Liver (tissue), 9 donors: ENCODE data around the gene PYGO2. TPM values are rescaled to one million over a fixed set of nuclear protein-coding genes. Genes with fewer than 3 reads are reported as not detected.

Experiments
- DNase-seq: peaks from one replicate; pipeline ENCODE4 v3.0.0-alpha.2; 2017; ENCODE audit warnings: low spot score
- H3K27ac ChIP-seq, 2 donors: one replicate each; pipeline ENCODE4 v1.7.0; 2013; ENCODE audit warnings: inconsistent platforms in 2 of 2, low read length in 2 of 2, control low read depth in 1 of 2, low read depth in 1 of 2, mild to moderate bottlenecking in 1 of 2
- H3K27me3 ChIP-seq, 4 donors: one replicate each; pipeline versions ENCODE4 v1.6.1 to v1.7.0; 2013; ENCODE audit warnings: low read length in 3 of 4, inconsistent platforms in 1 of 4, mild to moderate bottlenecking in 1 of 4, moderate library complexity in 1 of 4; ENCODE audit not compliant: control insufficient read depth in 4 of 4, insufficient read depth in 4 of 4
- H3K36me3 ChIP-seq, 4 donors: one replicate each; pipeline versions ENCODE4 v1.6.1 to v1.7.0; 2013; ENCODE audit warnings: low read length in 3 of 4, mild to moderate bottlenecking in 3 of 4, low read depth in 1 of 4, moderate library complexity in 1 of 4; ENCODE audit not compliant: control insufficient read depth in 4 of 4, insufficient read depth in 3 of 4
- H3K4me1 ChIP-seq, 4 donors: one replicate each; pipeline versions ENCODE4 v1.6.1 to v1.7.0; 2013; ENCODE audit warnings: low read length in 3 of 4, mild to moderate bottlenecking in 3 of 4, moderate library complexity in 1 of 4; ENCODE audit not compliant: control insufficient read depth in 4 of 4, insufficient read depth in 4 of 4
- H3K4me3 ChIP-seq, 3 donors: one replicate each; pipeline versions ENCODE4 v1.6.1 to v1.7.0; 2013; ENCODE audit warnings: low read length in 3 of 3, control low read depth in 1 of 3, low read depth in 1 of 3, mild to moderate bottlenecking in 1 of 3
- H3K9ac ChIP-seq, 2 donors: one replicate each; pipeline ENCODE4 v1.7.0; 2013; ENCODE audit warnings: low read length in 2 of 2, mild to moderate bottlenecking in 2 of 2, moderate library complexity in 2 of 2, control low read depth in 1 of 2, low read depth in 1 of 2
- H3K9me3 ChIP-seq, 4 donors: one replicate each; pipeline versions ENCODE4 v1.6.1 to v1.7.0; 2013; ENCODE audit warnings: low read length in 3 of 4; ENCODE audit not compliant: control insufficient read depth in 4 of 4
- EGR1 ChIP-seq, 2 donors: IDR thresholded peaks; 2 replicates each; pipeline ENCODE4 v1.6.1; 2016 to 2018; ENCODE audit warnings: antibody characterized with exemption in 2 of 2, low read depth in 2 of 2
- FOXA1 ChIP-seq: IDR thresholded peaks from 2 replicates; pipeline ENCODE4 v1.6.1; 2016; ENCODE audit warnings: antibody characterized with exemption
- GABPA ChIP-seq, 2 donors: IDR thresholded peaks in 1 of 2; conservative IDR thresholded peaks in 1 of 2; 2 replicates each; pipeline ENCODE4 v1.6.1; 2016; ENCODE audit warnings: antibody characterized with exemption in 2 of 2, mild to moderate bottlenecking in 1 of 2, moderate library complexity in 1 of 2
- HNF4A ChIP-seq, 2 donors: conservative IDR thresholded peaks; 2 replicates each; pipeline ENCODE4 v1.6.1; 2016; ENCODE audit warnings: antibody characterized with exemption in 2 of 2, mild to moderate bottlenecking in 2 of 2
- HNF4G ChIP-seq: IDR thresholded peaks from 2 replicates; pipeline ENCODE4 v1.6.1; 2016; ENCODE audit warnings: antibody characterized with exemption
- JUND ChIP-seq, 2 donors: IDR thresholded peaks; 2 replicates each; pipeline ENCODE4 v1.6.1; 2016; ENCODE audit warnings: antibody characterized with exemption in 2 of 2
- NR2F2 ChIP-seq: IDR thresholded peaks from 2 replicates; pipeline ENCODE4 v1.6.1; 2016; ENCODE audit warnings: antibody characterized with exemption
- RAD21 ChIP-seq, 2 donors: IDR thresholded peaks; 2 replicates each; pipeline ENCODE4 v1.6.1; 2016; ENCODE audit warnings: antibody characterized with exemption in 2 of 2, mild to moderate bottlenecking in 2 of 2
- RXRA ChIP-seq, 2 donors: IDR thresholded peaks; 2 replicates each; pipeline ENCODE4 v1.6.1; 2017 to 2018; ENCODE audit warnings: antibody characterized with exemption in 2 of 2, mild to moderate bottlenecking in 1 of 2
- SP1 ChIP-seq: IDR thresholded peaks from 2 replicates; pipeline ENCODE4 v1.6.1; 2018; ENCODE audit warnings: antibody characterized with exemption, mild to moderate bottlenecking
- TAF1 ChIP-seq: conservative IDR thresholded peaks from 2 replicates; pipeline ENCODE4 v1.6.1; 2016; ENCODE audit warnings: antibody characterized with exemption, mild to moderate bottlenecking
- YY1 ChIP-seq: IDR thresholded peaks from 2 replicates; pipeline ENCODE4 v1.6.1; 2016; ENCODE audit warnings: antibody characterized with exemption, mild to moderate bottlenecking
- WGBS: extraction: QIAGEN DNeasy Blood & Tissue Kit; methylation state at CpG from one replicate; pipeline ENCODE4 v1.1.7; 2013; 5-methylcytosine and 5-hydroxymethylcytosine counted together
- polyA plus RNA-seq, 2 donors: library from polyadenylated mRNA; stranded (reverse) in 1 of 2; unstranded in 1 of 2; fragments of 200-250 nt in 1 of 2; fragments of >200 nt in 1 of 2; fragmentation: Nextera tagmentation in 1 of 2; extraction: Ambion mirVana in 1 of 2; gene quantifications; one replicate each; pipeline versions ENCODE4 v1.2.1 to v1.2.3, GENCODE V29; 2013 to 2015
- total RNA-seq, 2 donors: library from RNA; depleted of rRNA; stranded (reverse); fragments of >200 nt; gene quantifications; one replicate each; pipeline ENCODE4 v1.2.3, GENCODE V29; 2014
- TF ChIP-seq, protein P1 (sequence below): IDR thresholded peaks from 2 replicates; pipeline ENCODE4 v1.6.1; 2016; ENCODE audit warnings: antibody characterized with exemption, mild to moderate bottlenecking
- TF ChIP-seq, protein P2 (sequence below): IDR thresholded peaks from 2 replicates; pipeline ENCODE4 v1.6.1; 2016; ENCODE audit warnings: antibody characterized with exemption
- TF ChIP-seq, protein P3 (sequence below): IDR thresholded peaks from 2 replicates; pipeline ENCODE4 v1.6.1; 2016; ENCODE audit warnings: antibody characterized with exemption
- TF ChIP-seq, protein P4 (sequence below): IDR thresholded peaks from 2 replicates; pipeline ENCODE4 v1.6.1; 2016; ENCODE audit warnings: antibody characterized with exemption
- TF ChIP-seq, protein P5 (sequence below): fragments of 150-350 bp; IDR thresholded peaks from 2 replicates; pipeline ENCODE4 v1.5.1; 2017; ENCODE audit warnings: improper control_type of control experiment, low read depth, low read length; ENCODE audit not compliant: missing input control
- donor health status: healthy.
- donor health status: healthy.
- donor health status: healthy.
- donor health status: healthy.
- donor health status: healthy.

PYGO2 gene
- total and polyA plus RNA-seq, 4 donors: 5.0 to 8.2 (median 7.0) TPM

DNA sequence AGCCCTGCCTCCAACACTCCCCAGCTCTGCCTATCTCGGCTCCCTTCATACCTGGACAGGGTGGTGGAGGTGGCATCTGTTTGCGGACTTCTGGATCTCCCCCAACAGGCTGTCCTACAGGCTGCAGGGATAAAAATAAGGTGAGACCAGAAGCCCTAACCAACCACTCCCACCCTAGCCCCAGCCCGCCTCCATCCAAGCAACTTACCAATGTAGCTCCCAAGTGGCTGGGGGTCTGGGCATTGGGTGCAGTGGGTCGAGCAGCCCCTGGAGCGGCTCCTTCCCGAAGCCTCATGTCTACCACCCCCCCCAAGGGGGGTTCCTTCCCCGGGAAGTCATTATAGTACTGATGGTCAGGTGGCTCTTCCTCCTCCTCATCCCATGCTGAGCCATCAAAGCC is 4.5 kb upstream of the PYGO2 start:
- no peak for DNase-seq
- peaks cover 7 to 48% (median 35%) of the 10 kb centered on the region in 4 donors for H3K36me3 ChIP-seq
- H3K9ac ChIP-seq: no peak overlapping the region
- no peaks in the 10 kb centered on the region for H3K9me3 ChIP-seq
- H3K4me3 ChIP-seq: no peak overlapping the region
- H3K27me3 ChIP-seq: no peaks in the 10 kb centered on the region
- 92% methylated on average over 7 of the region's 7 CpGs for WGBS
- no peak overlapping the region for H3K27ac ChIP-seq
- peaks cover 9 to 46% (median 23%) of the 10 kb centered on the region in 4 donors for H3K4me1 ChIP-seq
- TF ChIP-seq YY1 (no peak), RXRA (IDR thresholded peaks at IDR 0.05) (no peak), RAD21 (IDR thresholded peaks at IDR 0.05) (no peak), HNF4A (conservative IDR thresholded peaks at IDR 0.05) (no peak), TAF1 (no peak), FOXA1 (no peak), EGR1 (IDR thresholded peaks at IDR 0.05; ENCODE audit: low read depth in 2 of 2) (no peak), JUND (IDR thresholded peaks at IDR 0.05) (no peak)
- TF ChIP-seq, protein P1, sequence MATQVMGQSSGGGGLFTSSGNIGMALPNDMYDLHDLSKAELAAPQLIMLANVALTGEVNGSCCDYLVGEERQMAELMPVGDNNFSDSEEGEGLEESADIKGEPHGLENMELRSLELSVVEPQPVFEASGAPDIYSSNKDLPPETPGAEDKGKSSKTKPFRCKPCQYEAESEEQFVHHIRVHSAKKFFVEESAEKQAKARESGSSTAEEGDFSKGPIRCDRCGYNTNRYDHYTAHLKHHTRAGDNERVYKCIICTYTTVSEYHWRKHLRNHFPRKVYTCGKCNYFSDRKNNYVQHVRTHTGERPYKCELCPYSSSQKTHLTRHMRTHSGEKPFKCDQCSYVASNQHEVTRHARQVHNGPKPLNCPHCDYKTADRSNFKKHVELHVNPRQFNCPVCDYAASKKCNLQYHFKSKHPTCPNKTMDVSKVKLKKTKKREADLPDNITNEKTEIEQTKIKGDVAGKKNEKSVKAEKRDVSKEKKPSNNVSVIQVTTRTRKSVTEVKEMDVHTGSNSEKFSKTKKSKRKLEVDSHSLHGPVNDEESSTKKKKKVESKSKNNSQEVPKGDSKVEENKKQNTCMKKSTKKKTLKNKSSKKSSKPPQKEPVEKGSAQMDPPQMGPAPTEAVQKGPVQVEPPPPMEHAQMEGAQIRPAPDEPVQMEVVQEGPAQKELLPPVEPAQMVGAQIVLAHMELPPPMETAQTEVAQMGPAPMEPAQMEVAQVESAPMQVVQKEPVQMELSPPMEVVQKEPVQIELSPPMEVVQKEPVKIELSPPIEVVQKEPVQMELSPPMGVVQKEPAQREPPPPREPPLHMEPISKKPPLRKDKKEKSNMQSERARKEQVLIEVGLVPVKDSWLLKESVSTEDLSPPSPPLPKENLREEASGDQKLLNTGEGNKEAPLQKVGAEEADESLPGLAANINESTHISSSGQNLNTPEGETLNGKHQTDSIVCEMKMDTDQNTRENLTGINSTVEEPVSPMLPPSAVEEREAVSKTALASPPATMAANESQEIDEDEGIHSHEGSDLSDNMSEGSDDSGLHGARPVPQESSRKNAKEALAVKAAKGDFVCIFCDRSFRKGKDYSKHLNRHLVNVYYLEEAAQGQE: no peak
- TF ChIP-seq, protein P2, sequence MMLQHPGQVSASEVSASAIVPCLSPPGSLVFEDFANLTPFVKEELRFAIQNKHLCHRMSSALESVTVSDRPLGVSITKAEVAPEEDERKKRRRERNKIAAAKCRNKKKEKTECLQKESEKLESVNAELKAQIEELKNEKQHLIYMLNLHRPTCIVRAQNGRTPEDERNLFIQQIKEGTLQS: no peak
- TF ChIP-seq, protein P3, sequence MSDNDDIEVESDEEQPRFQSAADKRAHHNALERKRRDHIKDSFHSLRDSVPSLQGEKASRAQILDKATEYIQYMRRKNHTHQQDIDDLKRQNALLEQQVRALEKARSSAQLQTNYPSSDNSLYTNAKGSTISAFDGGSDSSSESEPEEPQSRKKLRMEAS: no peak
- TF ChIP-seq, protein P4, sequence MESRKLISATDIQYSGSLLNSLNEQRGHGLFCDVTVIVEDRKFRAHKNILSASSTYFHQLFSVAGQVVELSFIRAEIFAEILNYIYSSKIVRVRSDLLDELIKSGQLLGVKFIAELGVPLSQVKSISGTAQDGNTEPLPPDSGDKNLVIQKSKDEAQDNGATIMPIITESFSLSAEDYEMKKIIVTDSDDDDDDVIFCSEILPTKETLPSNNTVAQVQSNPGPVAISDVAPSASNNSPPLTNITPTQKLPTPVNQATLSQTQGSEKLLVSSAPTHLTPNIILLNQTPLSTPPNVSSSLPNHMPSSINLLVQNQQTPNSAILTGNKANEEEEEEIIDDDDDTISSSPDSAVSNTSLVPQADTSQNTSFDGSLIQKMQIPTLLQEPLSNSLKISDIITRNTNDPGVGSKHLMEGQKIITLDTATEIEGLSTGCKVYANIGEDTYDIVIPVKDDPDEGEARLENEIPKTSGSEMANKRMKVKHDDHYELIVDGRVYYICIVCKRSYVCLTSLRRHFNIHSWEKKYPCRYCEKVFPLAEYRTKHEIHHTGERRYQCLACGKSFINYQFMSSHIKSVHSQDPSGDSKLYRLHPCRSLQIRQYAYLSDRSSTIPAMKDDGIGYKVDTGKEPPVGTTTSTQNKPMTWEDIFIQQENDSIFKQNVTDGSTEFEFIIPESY: no peak
- TF ChIP-seq, protein P5, sequence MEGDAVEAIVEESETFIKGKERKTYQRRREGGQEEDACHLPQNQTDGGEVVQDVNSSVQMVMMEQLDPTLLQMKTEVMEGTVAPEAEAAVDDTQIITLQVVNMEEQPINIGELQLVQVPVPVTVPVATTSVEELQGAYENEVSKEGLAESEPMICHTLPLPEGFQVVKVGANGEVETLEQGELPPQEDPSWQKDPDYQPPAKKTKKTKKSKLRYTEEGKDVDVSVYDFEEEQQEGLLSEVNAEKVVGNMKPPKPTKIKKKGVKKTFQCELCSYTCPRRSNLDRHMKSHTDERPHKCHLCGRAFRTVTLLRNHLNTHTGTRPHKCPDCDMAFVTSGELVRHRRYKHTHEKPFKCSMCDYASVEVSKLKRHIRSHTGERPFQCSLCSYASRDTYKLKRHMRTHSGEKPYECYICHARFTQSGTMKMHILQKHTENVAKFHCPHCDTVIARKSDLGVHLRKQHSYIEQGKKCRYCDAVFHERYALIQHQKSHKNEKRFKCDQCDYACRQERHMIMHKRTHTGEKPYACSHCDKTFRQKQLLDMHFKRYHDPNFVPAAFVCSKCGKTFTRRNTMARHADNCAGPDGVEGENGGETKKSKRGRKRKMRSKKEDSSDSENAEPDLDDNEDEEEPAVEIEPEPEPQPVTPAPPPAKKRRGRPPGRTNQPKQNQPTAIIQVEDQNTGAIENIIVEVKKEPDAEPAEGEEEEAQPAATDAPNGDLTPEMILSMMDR: no peak

DNA sequence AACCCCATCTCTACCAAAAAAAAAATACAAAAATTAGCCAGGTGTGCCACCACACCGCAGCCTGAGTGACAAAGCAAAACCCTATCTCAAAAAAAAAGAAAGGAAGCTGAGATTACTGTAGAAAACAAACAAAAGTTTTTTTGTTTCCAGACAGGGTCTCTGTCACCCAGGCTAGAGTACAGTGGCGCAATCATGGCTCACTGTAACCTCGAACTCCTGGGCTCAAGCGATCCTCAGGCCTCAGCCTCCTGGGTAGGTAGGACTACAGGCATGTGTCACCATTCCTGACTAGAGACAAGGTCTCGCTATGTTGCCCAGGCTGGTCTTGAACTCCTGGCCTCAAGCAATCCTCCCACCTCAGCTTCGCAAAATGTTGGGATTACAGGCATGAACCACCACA is 2.8 kb upstream of the PYGO2 start:
- peak overlapping the region in 1 of 2 donors; percentile 33 for H3K27ac ChIP-seq
- TF ChIP-seq GABPA (IDR thresholded peaks at IDR 0.05 in 1 of 2, conservative IDR thresholded peaks at IDR 0.05 in 1 of 2): no peak
- TF ChIP-seq JUND (IDR thresholded peaks at IDR 0.05): no peak
- TF ChIP-seq, protein P4: no peak
- TF ChIP-seq HNF4G: no peak
- no peak for TF ChIP-seq SP1
- no peak for TF ChIP-seq FOXA1
- TF ChIP-seq NR2F2: no peak
- TF ChIP-seq, protein P3: no peak
- no peak for TF ChIP-seq EGR1 (IDR thresholded peaks at IDR 0.05; ENCODE audit: low read depth in 2 of 2)
- TF ChIP-seq, protein P1: no peak

More for the DNA sequence above, 2.8 kb upstream of the PYGO2 start:
- DNase-seq: no peak
- Histone ChIP-seq H3K4me1 (peaks cover 2 to 41% (median 24%) of the 10 kb centered on the region in 4 donors), H3K4me3 (no peak overlapping the region), H3K36me3 (peaks cover 7 to 50% (median 35%) of the 10 kb centered on the region in 4 donors), H3K9me3 (no peaks in the 10 kb centered on the region), H3K9ac (no peak overlapping the region), H3K27me3 (no peaks in the 10 kb centered on the region)
- 92% methylated on average over 6 of the region's 6 CpGs for WGBS
